GM23338 (cell line): ENCODE results near the gene ZDHHC23.

Experiments used
- CREB1 ChIP-seq: fragments of 250-450 bp; sonication (Bioruptor Pico); IDR thresholded peaks from 2 replicates; pipeline ENCODE4 v1.5.0; 2020; ENCODE audit warnings: low read depth, mild to moderate bottlenecking, moderate library complexity
- CTCF ChIP-seq, 2 experiments: fragments of 200-600 bp in 1 of 2; sonication (generic) in 1 of 2; conservative IDR thresholded peaks; 2 replicates each; pipeline versions ENCODE4 v1.5.1 to v1.6.1; 2016 to 2017; ENCODE audit warnings: antibody characterized with exemption in 2 of 2, low read depth in 2 of 2, mild to moderate bottlenecking in 2 of 2, moderate library complexity in 1 of 2
- ETS1 ChIP-seq: IDR thresholded peaks from 2 replicates; pipeline ENCODE4 v1.6.1; 2016; ENCODE audit warnings: antibody characterized with exemption
- EZH2 ChIP-seq: fragments of 200-600 bp; sonication (generic); IDR thresholded peaks from one replicate; pipeline ENCODE4 v1.8.0; 2017; ENCODE audit warnings: antibody characterized with exemption, mild to moderate bottlenecking, low read depth; ENCODE audit not compliant: unreplicated experiment
- EZH2phosphoT487 ChIP-seq: fragments of 200-600 bp; sonication (generic); IDR thresholded peaks from one replicate; pipeline ENCODE4 v1.8.1; 2018; ENCODE audit warnings: antibody characterized with exemption; ENCODE audit not compliant: unreplicated experiment
- JUNB ChIP-seq: IDR thresholded peaks from one replicate; pipeline ENCODE4 v1.6.1; 2016; ENCODE audit warnings: antibody characterized with exemption; ENCODE audit not compliant: unreplicated experiment
- NANOG ChIP-seq: IDR thresholded peaks from 2 replicates; pipeline ENCODE4 v1.6.1; 2016; ENCODE audit warnings: antibody characterized with exemption, borderline replicate concordance
- POLR2AphosphoS5 ChIP-seq: IDR thresholded peaks from 2 replicates; pipeline ENCODE4 v1.6.1; 2016; ENCODE audit warnings: antibody characterized with exemption, low read depth
- REST ChIP-seq: IDR thresholded peaks from one replicate; pipeline ENCODE4 v1.6.1; 2018; ENCODE audit warnings: antibody characterized with exemption; ENCODE audit not compliant: unreplicated experiment
- STAT1 ChIP-seq: IDR thresholded peaks from one replicate; pipeline ENCODE4 v1.6.1; 2016; ENCODE audit warnings: antibody characterized with exemption; ENCODE audit not compliant: unreplicated experiment
- ZNF114 ChIP-seq: fragments of 250-450 bp; sonication (Bioruptor Pico); IDR thresholded peaks from 2 replicates; pipeline ENCODE4 v1.5.0; 2020; ENCODE audit warnings: mild to moderate bottlenecking, moderate library complexity
- ZNF331 ChIP-seq: fragments of 250-450 bp; sonication (Bioruptor Pico); IDR thresholded peaks from 2 replicates; pipeline ENCODE4 v1.5.0; 2020; ENCODE audit warnings: low read depth, mild to moderate bottlenecking, moderate library complexity
- ZNF462 ChIP-seq: fragments of 250-450 bp; sonication (Bioruptor Pico); IDR thresholded peaks from 2 replicates; pipeline ENCODE4 v1.5.0; 2020; ENCODE audit warnings: mild to moderate bottlenecking, moderate library complexity

- no peak for TF ChIP-seq CTCF (conservative IDR thresholded peaks at IDR 0.05; ENCODE audit: low read depth in 2 of 2)
- no peak for TF ChIP-seq EZH2
- no peak for TF ChIP-seq POLR2AphosphoS5
- no peak for TF ChIP-seq ZNF331 (CRISPR knock-in tag)
- no peak for TF ChIP-seq REST
- no peak for TF ChIP-seq JUNB
- no peak for TF ChIP-seq ETS1
- TF ChIP-seq CREB1 (CRISPR knock-in tag) = no peak
- no peak for TF ChIP-seq EZH2phosphoT487
- no peak for TF ChIP-seq NANOG
- TF ChIP-seq STAT1 = no peak
- TF ChIP-seq ZNF114 (CRISPR knock-in tag) = no peak
- no peak for TF ChIP-seq ZNF462 (CRISPR knock-in tag)
These were observed 34.0 kb downstream of the ZDHHC23 start for GRCh38 chr3:113981803-113982202.
